ENCODE data around the gene CACNA2D3.

DNA sequence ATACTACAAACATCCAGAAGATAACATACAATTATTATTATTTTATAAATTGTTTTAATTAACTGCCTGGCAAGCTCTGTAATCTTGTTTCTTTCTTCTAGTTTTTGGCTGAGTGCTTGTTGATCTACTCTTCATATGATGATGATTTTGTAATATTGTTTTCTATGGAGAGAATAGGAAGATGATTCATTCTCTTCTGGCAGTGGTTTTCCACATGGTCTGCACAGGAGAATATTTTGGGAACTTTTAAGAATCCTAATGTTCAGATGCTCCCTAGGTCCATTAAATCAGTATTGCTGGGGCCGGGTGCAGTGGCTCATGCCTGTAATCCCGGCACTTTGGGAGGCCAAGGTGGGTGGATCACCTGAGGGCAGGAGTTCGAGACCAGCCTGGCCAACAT lies 37.6 kb downstream of the CACNA2D3 start:
- TF ChIP-seq, protein P1, sequence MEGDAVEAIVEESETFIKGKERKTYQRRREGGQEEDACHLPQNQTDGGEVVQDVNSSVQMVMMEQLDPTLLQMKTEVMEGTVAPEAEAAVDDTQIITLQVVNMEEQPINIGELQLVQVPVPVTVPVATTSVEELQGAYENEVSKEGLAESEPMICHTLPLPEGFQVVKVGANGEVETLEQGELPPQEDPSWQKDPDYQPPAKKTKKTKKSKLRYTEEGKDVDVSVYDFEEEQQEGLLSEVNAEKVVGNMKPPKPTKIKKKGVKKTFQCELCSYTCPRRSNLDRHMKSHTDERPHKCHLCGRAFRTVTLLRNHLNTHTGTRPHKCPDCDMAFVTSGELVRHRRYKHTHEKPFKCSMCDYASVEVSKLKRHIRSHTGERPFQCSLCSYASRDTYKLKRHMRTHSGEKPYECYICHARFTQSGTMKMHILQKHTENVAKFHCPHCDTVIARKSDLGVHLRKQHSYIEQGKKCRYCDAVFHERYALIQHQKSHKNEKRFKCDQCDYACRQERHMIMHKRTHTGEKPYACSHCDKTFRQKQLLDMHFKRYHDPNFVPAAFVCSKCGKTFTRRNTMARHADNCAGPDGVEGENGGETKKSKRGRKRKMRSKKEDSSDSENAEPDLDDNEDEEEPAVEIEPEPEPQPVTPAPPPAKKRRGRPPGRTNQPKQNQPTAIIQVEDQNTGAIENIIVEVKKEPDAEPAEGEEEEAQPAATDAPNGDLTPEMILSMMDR (optimal IDR thresholded peaks at IDR 0.05 in 1 of 3, IDR thresholded peaks at IDR 0.05 in 1 of 3, conservative IDR thresholded peaks at IDR 0.05 in 1 of 3; ENCODE audit: extremely low read depth in 1 of 3, insufficient read depth in 2 of 3, low read length in 3 of 3), result no peak
- no peak for TF ChIP-seq EZH2 (IDR thresholded peaks at IDR 0.05; ENCODE audit: low read length)
